Astrocyte (in vitro differentiated cells and primary cell): ENCODE measurements around the gene EVC. TPM values are rescaled to one million over a fixed set of nuclear protein-coding genes. Genes with fewer than 3 reads are reported as not detected.

Experiments used
- DNase-seq: peaks from one replicate; pipeline ENCODE4 v3.0.0-alpha.2; 2010; ENCODE audit warnings: low read depth
- FAIRE-seq: peaks from 2 replicates; lab custom pipeline; 2011; peaks lifted over from hg19 to GRCh38; lab: Jason Lieb, UNC
- H2AFZ ChIP-seq: 2 replicates; pipeline ENCODE4 v1.6.0; 2012; ENCODE audit warnings: low read depth, low read length, inconsistent platforms
- H3K27ac ChIP-seq: 2 replicates; pipeline ENCODE4 v1.5.1; 2011; ENCODE audit warnings: low read depth, low read length, inconsistent platforms
- H3K27me3 ChIP-seq: 2 replicates; pipeline ENCODE4 v1.6.0; 2011; ENCODE audit warnings: low read length, inconsistent platforms; ENCODE audit not compliant: insufficient read depth
- H3K36me3 ChIP-seq: 2 replicates; pipeline ENCODE4 v1.5.1; 2011; ENCODE audit warnings: low read length, inconsistent platforms; ENCODE audit not compliant: insufficient read depth
- H3K4me1 ChIP-seq: 2 replicates; pipeline ENCODE4 v1.5.1; 2011; ENCODE audit warnings: low read length, inconsistent platforms; ENCODE audit not compliant: insufficient read depth
- H3K4me2 ChIP-seq: 2 replicates; pipeline ENCODE4 v1.6.0; 2012; ENCODE audit warnings: low read length, inconsistent platforms
- H3K4me3 ChIP-seq: 2 replicates; pipeline ENCODE4 v1.5.1; 2011; ENCODE audit warnings: low read depth, mild to moderate bottlenecking, low read length, inconsistent platforms; ENCODE audit not compliant: insufficient read depth
- H3K79me2 ChIP-seq: 2 replicates; pipeline ENCODE4 v1.6.0; 2012; ENCODE audit warnings: mild to moderate bottlenecking, low read length, inconsistent platforms; ENCODE audit not compliant: insufficient read depth
- H3K9ac ChIP-seq: 2 replicates; pipeline ENCODE4 v1.6.0; 2012; ENCODE audit warnings: mild to moderate bottlenecking, low read length, inconsistent platforms
- H3K9me3 ChIP-seq: 2 replicates; pipeline ENCODE4 v1.5.1; 2012; ENCODE audit warnings: low read depth, mild to moderate bottlenecking, low read length, inconsistent platforms; ENCODE audit not compliant: insufficient read depth
- H4K20me1 ChIP-seq: 2 replicates; pipeline ENCODE4 v1.6.0; 2012; ENCODE audit warnings: low read length, inconsistent platforms; ENCODE audit not compliant: insufficient read depth
- H3K27ac Mint-ChIP-seq: one replicate; pipeline ENCODE4 v1.8.0; 2021; ENCODE audit warnings: mild to moderate bottlenecking, mixed read lengths; ENCODE audit not compliant: unreplicated experiment
- H3K27me3 Mint-ChIP-seq: one replicate; pipeline ENCODE4 v1.8.0; 2021; ENCODE audit warnings: low read depth, mixed read lengths; ENCODE audit not compliant: unreplicated experiment
- H3K36me3 Mint-ChIP-seq: one replicate; pipeline ENCODE4 v1.8.0; 2021; ENCODE audit warnings: low read depth, mixed read lengths; ENCODE audit not compliant: unreplicated experiment
- H3K4me1 Mint-ChIP-seq: one replicate; pipeline ENCODE4 v1.8.0; 2021; ENCODE audit warnings: low read depth, mixed read lengths; ENCODE audit not compliant: unreplicated experiment
- H3K4me3 Mint-ChIP-seq: one replicate; pipeline ENCODE4 v1.8.0; 2021; ENCODE audit warnings: mild to moderate bottlenecking, moderate library complexity, mixed read lengths; ENCODE audit not compliant: unreplicated experiment
- H3K9me3 Mint-ChIP-seq: one replicate; pipeline ENCODE4 v1.8.0; 2021; ENCODE audit warnings: mild to moderate bottlenecking, mixed read lengths; ENCODE audit not compliant: unreplicated experiment
- CTCF ChIP-seq: IDR thresholded peaks from 2 replicates; pipeline ENCODE4 v1.5.1; 2011; ENCODE audit warnings: low read depth, mild to moderate bottlenecking, inconsistent platforms, low read length, moderate library complexity; ENCODE audit not compliant: insufficient read depth
- EZH2 ChIP-seq: IDR thresholded peaks from 2 replicates; pipeline ENCODE4 v1.6.1; 2012; ENCODE audit warnings: mild to moderate bottlenecking, low read length, inconsistent platforms; ENCODE audit not compliant: insufficient read depth
- total RNA-seq: library from RNA; stranded (reverse); gene quantifications from 2 replicates; pipeline ENCODE4 v1.2.1, GENCODE V29; 2021

EVC gene
- total RNA-seq, 1 donor from 2014 or later: 23.9 TPM

GRCh38 chr4:5705647-5706320 is 5.2 kb upstream of the EVC start:
- no peaks in the 10 kb centered on the region for H3K27me3 ChIP-seq
- peaks cover 13% of the 10 kb centered on the region for H4K20me1 ChIP-seq
- no peak overlapping the region for H3K9ac ChIP-seq
- Mint-ChIP-seq H3K9me3 (peaks cover 10% of the 10 kb centered on the region), H3K27ac (no peak overlapping the region), H3K4me3 (no peak overlapping the region), H3K36me3 (peaks cover 26% of the 10 kb centered on the region), H3K4me1 (peaks cover 12% of the 10 kb centered on the region), H3K27me3 (peaks cover 6% of the 10 kb centered on the region)
- H3K9me3 ChIP-seq: no peaks in the 10 kb centered on the region
- H3K4me2 ChIP-seq: no peak overlapping the region
- H3K4me1 ChIP-seq: peaks cover 26% of the 10 kb centered on the region
- H3K79me2 ChIP-seq: peaks cover 27% of the 10 kb centered on the region
- H3K4me3 ChIP-seq: no peak overlapping the region
- H2AFZ ChIP-seq: no peak overlapping the region
- DNase-seq (no peak), FAIRE-seq (no peak)
- H3K27ac ChIP-seq: no peak overlapping the region
- H3K36me3 ChIP-seq: peaks cover 2% of the 10 kb centered on the region
- TF ChIP-seq CTCF (no peak), EZH2 (no peak)

GRCh38 chr4:5706486-5707290 is 4.3 kb upstream of the EVC start:
- Mint-ChIP-seq H3K27me3 (peaks cover 5% of the 10 kb centered on the region), H3K4me3 (peak overlapping the region; percentile 78), H3K36me3 (peaks cover 22% of the 10 kb centered on the region), H3K27ac (no peak overlapping the region), H3K9me3 (peaks cover 8% of the 10 kb centered on the region), H3K4me1 (peaks cover 12% of the 10 kb centered on the region)
- H3K4me2 ChIP-seq: peak overlapping the region; percentile 89
- H3K9me3 ChIP-seq: no peaks in the 10 kb centered on the region
- peaks cover 2% of the 10 kb centered on the region for H3K36me3 ChIP-seq
- peaks cover 13% of the 10 kb centered on the region for H4K20me1 ChIP-seq
- DNase-seq: no peak
- H2AFZ ChIP-seq: no peak overlapping the region
- no peak for FAIRE-seq
- H3K27ac ChIP-seq: no peak overlapping the region
- no peak for TF ChIP-seq CTCF
- H3K27me3 ChIP-seq: no peaks in the 10 kb centered on the region
- H3K79me2 ChIP-seq: peaks cover 30% of the 10 kb centered on the region
- peaks cover 27% of the 10 kb centered on the region for H3K4me1 ChIP-seq
- H3K4me3 ChIP-seq: no peak overlapping the region
- no peak overlapping the region for H3K9ac ChIP-seq
